Mucosa of stomach (tissue), 1 donor: ENCODE results near the gene NFAT5.

Experiments used
- H3K27me3 ChIP-seq: one replicate; pipeline ENCODE4 v1.7.0; 2013; ENCODE audit warnings: mild to moderate bottlenecking, low read length; ENCODE audit not compliant: control insufficient read depth, insufficient read depth
- H3K36me3 ChIP-seq: one replicate; pipeline ENCODE4 v1.7.0; 2013; ENCODE audit warnings: low read length; ENCODE audit not compliant: control insufficient read depth, insufficient read depth
- H3K4me1 ChIP-seq: one replicate; pipeline ENCODE4 v1.7.0; 2013; ENCODE audit warnings: mild to moderate bottlenecking, low read length; ENCODE audit not compliant: control insufficient read depth, insufficient read depth
- H3K4me3 ChIP-seq: one replicate; pipeline ENCODE4 v1.7.0; 2013; ENCODE audit warnings: low read length
- H3K9ac ChIP-seq: one replicate; pipeline ENCODE4 v1.7.0; 2013; ENCODE audit warnings: mild to moderate bottlenecking, low read length, moderate library complexity
- H3K9me3 ChIP-seq: one replicate; pipeline ENCODE4 v1.7.0; 2013; ENCODE audit warnings: mild to moderate bottlenecking, low read length, moderate library complexity; ENCODE audit not compliant: control insufficient read depth
- donor health status: Pancreatic carcinoma.

Gene NFAT5

GRCh38 chr16:69672998-69673713, 107.4 kb downstream of the NFAT5 start:
- Histone ChIP-seq H3K9me3 (no peaks in the 10 kb centered on the region), H3K36me3 (no peaks in the 10 kb centered on the region), H3K9ac (no peak overlapping the region), H3K4me1 (peaks cover 5% of the 10 kb centered on the region), H3K27me3 (no peaks in the 10 kb centered on the region), H3K4me3 (no peak overlapping the region)

- H3K36me3 ChIP-seq, result no peaks in the 10 kb centered on the region
- no peaks in the 10 kb centered on the region for H3K27me3 ChIP-seq
- no peak overlapping the region for H3K4me3 ChIP-seq
- H3K9ac ChIP-seq, result no peak overlapping the region
- no peaks in the 10 kb centered on the region for H3K4me1 ChIP-seq
- no peaks in the 10 kb centered on the region for H3K9me3 ChIP-seq
Measured at GRCh38 chr16:69680358-69680757, 114.6 kb downstream of the NFAT5 start.

- H3K9me3 ChIP-seq, result no peaks in the 10 kb centered on the region
- H3K36me3 ChIP-seq, result peaks cover 14% of the 10 kb centered on the region
- H3K27me3 ChIP-seq, result no peaks in the 10 kb centered on the region
- no peak overlapping the region for H3K4me3 ChIP-seq
- H3K9ac ChIP-seq, result no peak overlapping the region
- no peaks in the 10 kb centered on the region for H3K4me1 ChIP-seq
Measured at GRCh38 chr16:69688589-69688988, 122.8 kb downstream of the NFAT5 start.

GRCh38 chr16:69691980-69692911, 126.5 kb downstream of the NFAT5 start:
- Histone ChIP-seq H3K4me3 (no peak overlapping the region), H3K9me3 (no peaks in the 10 kb centered on the region), H3K9ac (no peak overlapping the region), H3K36me3 (peaks cover 22% of the 10 kb centered on the region), H3K4me1 (no peaks in the 10 kb centered on the region), H3K27me3 (no peaks in the 10 kb centered on the region)

- Histone ChIP-seq H3K4me3 (no peak overlapping the region), H3K36me3 (peaks cover 22% of the 10 kb centered on the region), H3K9me3 (no peaks in the 10 kb centered on the region), H3K4me1 (no peaks in the 10 kb centered on the region), H3K27me3 (no peaks in the 10 kb centered on the region), H3K9ac (no peak overlapping the region)
Measured at GRCh38 chr16:69693916-69694315, 128.2 kb downstream of the NFAT5 start.

GRCh38 chr16:69698404-69698803, 132.6 kb downstream of the NFAT5 start:
- H3K4me3 ChIP-seq, result no peak overlapping the region
- H3K9me3 ChIP-seq, result no peaks in the 10 kb centered on the region
- H3K27me3 ChIP-seq, result no peaks in the 10 kb centered on the region
- no peak overlapping the region for H3K9ac ChIP-seq
- H3K36me3 ChIP-seq, result peaks cover 10% of the 10 kb centered on the region
- H3K4me1 ChIP-seq, result no peaks in the 10 kb centered on the region

GRCh38 chr16:69699915-69700314, 134.1 kb downstream of the NFAT5 start:
- H3K9ac ChIP-seq, result no peak overlapping the region
- no peaks in the 10 kb centered on the region for H3K27me3 ChIP-seq
- peaks cover 3% of the 10 kb centered on the region for H3K36me3 ChIP-seq
- H3K4me1 ChIP-seq, result no peaks in the 10 kb centered on the region
- no peaks in the 10 kb centered on the region for H3K9me3 ChIP-seq
- no peak overlapping the region for H3K4me3 ChIP-seq

GRCh38 chr16:69701452-69701851, 135.7 kb downstream of the NFAT5 start:
- Histone ChIP-seq H3K27me3 (no peaks in the 10 kb centered on the region), H3K4me3 (no peak overlapping the region), H3K4me1 (no peaks in the 10 kb centered on the region), H3K9ac (no peak overlapping the region), H3K9me3 (no peaks in the 10 kb centered on the region), H3K36me3 (no peaks in the 10 kb centered on the region)

- no peaks in the 10 kb centered on the region for H3K27me3 ChIP-seq
Measured at GRCh38 chr16:69701866-69702265, 136.1 kb downstream of the NFAT5 start.

GRCh38 chr16:69703638-69704037, 137.9 kb downstream of the NFAT5 start:
- Histone ChIP-seq H3K27me3 (no peaks in the 10 kb centered on the region), H3K4me1 (no peaks in the 10 kb centered on the region), H3K9me3 (no peaks in the 10 kb centered on the region), H3K4me3 (no peak overlapping the region), H3K9ac (no peak overlapping the region), H3K36me3 (no peaks in the 10 kb centered on the region)

More at GRCh38 chr16:69701866-69702265, 136.1 kb downstream of the NFAT5 start:
- no peak overlapping the region for H3K9ac ChIP-seq
- no peaks in the 10 kb centered on the region for H3K36me3 ChIP-seq
- H3K4me3 ChIP-seq, result no peak overlapping the region
- no peaks in the 10 kb centered on the region for H3K9me3 ChIP-seq
- H3K4me1 ChIP-seq, result no peaks in the 10 kb centered on the region

- no peaks in the 10 kb centered on the region for H3K27me3 ChIP-seq
- H3K4me3 ChIP-seq, result no peak overlapping the region
- no peaks in the 10 kb centered on the region for H3K9me3 ChIP-seq
- no peak overlapping the region for H3K9ac ChIP-seq
- H3K36me3 ChIP-seq, result peaks cover 6% of the 10 kb centered on the region
- H3K4me1 ChIP-seq, result peaks cover 1% of the 10 kb centered on the region
Measured at GRCh38 chr16:69706256-69706974, 140.6 kb downstream of the NFAT5 start.

GRCh38 chr16:69706975-69707340, 141.2 kb downstream of the NFAT5 start:
- no peak overlapping the region for H3K4me3 ChIP-seq
- H3K4me1 ChIP-seq, result peaks cover 7% of the 10 kb centered on the region
- no peaks in the 10 kb centered on the region for H3K9me3 ChIP-seq
- no peaks in the 10 kb centered on the region for H3K27me3 ChIP-seq
- H3K36me3 ChIP-seq, result peaks cover 9% of the 10 kb centered on the region
- no peak overlapping the region for H3K9ac ChIP-seq
